Gastrocnemius medialis (tissue), 4 donors: Measurements from ENCODE around the gene PKP4. TPM values are rescaled to one million over a fixed set of nuclear protein-coding genes. Genes with fewer than 3 reads are reported as not detected.

Experiments used
- ATAC-seq, 2 donors: fragments of 150-250 bp; one replicate each; pipeline ENCODE4 v1.9.1; 2016
- DNase-seq, 2 donors: peaks; one replicate each; pipeline ENCODE4 v3.0.0-alpha.2; 2019
- H3K27ac ChIP-seq, 4 donors: fragments of 200-600 bp; sonication (generic); 1 replicate in 1 of 4; 2 replicates in 3 of 4; pipeline ENCODE4 v1.5.1; 2016 to 2018; ENCODE audit warnings: mild to moderate bottlenecking in 2 of 4, moderate library complexity in 1 of 4
- H3K27me3 ChIP-seq, 3 donors: fragments of 200-600 bp; sonication (generic) in 2 of 3; 1 replicate in 1 of 3; 2 replicates in 2 of 3; pipeline versions ENCODE4 v1.5.1 to v1.6.0; 2016 to 2019; ENCODE audit warnings: mild to moderate bottlenecking in 1 of 3, moderate library complexity in 1 of 3
- H3K36me3 ChIP-seq, 2 donors: fragments of 200-600 bp; sonication (generic) in 1 of 2; one replicate each; pipeline ENCODE4 v1.5.1; 2017 to 2018
- H3K4me1 ChIP-seq, 2 donors: fragments of 200-600 bp; sonication (generic) in 1 of 2; one replicate each; pipeline ENCODE4 v1.5.1; 2016 to 2017; ENCODE audit warnings: mild to moderate bottlenecking in 2 of 2
- H3K4me3 ChIP-seq, 4 donors: fragments of 200-600 bp; sonication (generic) in 3 of 4; 1 replicate in 1 of 4; 2 replicates in 3 of 4; pipeline ENCODE4 v1.5.1; 2016 to 2019; ENCODE audit warnings: mild to moderate bottlenecking in 2 of 4
- H3K9me3 ChIP-seq, 3 donors: fragments of 200-600 bp; sonication (generic) in 2 of 3; 1 replicate in 1 of 3; 2 replicates in 2 of 3; pipeline ENCODE4 v1.5.1; 2016 to 2019
- POLR2A ChIP-seq, 2 donors: fragments of 450-650 bp; IDR thresholded peaks; one replicate each; pipeline ENCODE4 v1.6.1; 2017; ENCODE audit warnings: antibody characterized with exemption in 2 of 2, mild to moderate bottlenecking in 2 of 2, moderate library complexity in 2 of 2
- in situ Hi-C, 4 donors: fragments of 200-750 bp; cut with MboI; loops; one replicate each; pipeline versions ENCODE4 v1.15.0 to v1.8.0; 2017; ENCODE audit warnings: low sequenced_read_pairs in 4 of 4
- intact Hi-C: fragments of 100-400 bp; cut with DNase I; formaldehyde crosslinking; loops from one replicate; pipeline ENCODE4 v1.15.1; 2023; ENCODE audit warnings: low total_unique reads
- total RNA-seq, 4 donors: library from RNA; depleted of rRNA; stranded (reverse); fragments of >200 nt; gene quantifications; one replicate each; pipeline versions ENCODE4 v1.1.0 to v1.2.3, GENCODE V29; 2016
- TF ChIP-seq, protein P1 (sequence below), 5 experiments: fragments of 450-650 bp in 3 of 5; fragments of 200-600 bp in 2 of 5; sonication (generic) in 2 of 5; IDR thresholded peaks in 4 of 5; conservative IDR thresholded peaks in 1 of 5; 1 replicate in 4 of 5; 2 replicates in 1 of 5; pipeline ENCODE4 v1.5.1; 2016 to 2019; ENCODE audit warnings: antibody characterized with exemption in 5 of 5, mild to moderate bottlenecking in 3 of 5, moderate library complexity in 3 of 5

The PKP4 gene
- total RNA-seq, 4 donors from 2014 or later, result 15.3 to 36.0 (median 25.6) TPM

- Histone ChIP-seq H3K27me3 (no peaks in the 10 kb centered on the region), H3K27ac (no peak overlapping the region), H3K9me3 (no peaks in the 10 kb centered on the region), H3K4me3 (no peak overlapping the region), H3K36me3 (peaks cover 0 to 26% of the 10 kb centered on the region in 2 donors), H3K4me1 (no peaks in the 10 kb centered on the region)
- DNase-seq, result no peak
- in situ Hi-C loops, result no loop called here
- ATAC-seq, result no peak
- intact Hi-C loops, result no loop called here
- no peak for TF ChIP-seq POLR2A (IDR thresholded peaks at IDR 0.05)
- TF ChIP-seq, protein P1, sequence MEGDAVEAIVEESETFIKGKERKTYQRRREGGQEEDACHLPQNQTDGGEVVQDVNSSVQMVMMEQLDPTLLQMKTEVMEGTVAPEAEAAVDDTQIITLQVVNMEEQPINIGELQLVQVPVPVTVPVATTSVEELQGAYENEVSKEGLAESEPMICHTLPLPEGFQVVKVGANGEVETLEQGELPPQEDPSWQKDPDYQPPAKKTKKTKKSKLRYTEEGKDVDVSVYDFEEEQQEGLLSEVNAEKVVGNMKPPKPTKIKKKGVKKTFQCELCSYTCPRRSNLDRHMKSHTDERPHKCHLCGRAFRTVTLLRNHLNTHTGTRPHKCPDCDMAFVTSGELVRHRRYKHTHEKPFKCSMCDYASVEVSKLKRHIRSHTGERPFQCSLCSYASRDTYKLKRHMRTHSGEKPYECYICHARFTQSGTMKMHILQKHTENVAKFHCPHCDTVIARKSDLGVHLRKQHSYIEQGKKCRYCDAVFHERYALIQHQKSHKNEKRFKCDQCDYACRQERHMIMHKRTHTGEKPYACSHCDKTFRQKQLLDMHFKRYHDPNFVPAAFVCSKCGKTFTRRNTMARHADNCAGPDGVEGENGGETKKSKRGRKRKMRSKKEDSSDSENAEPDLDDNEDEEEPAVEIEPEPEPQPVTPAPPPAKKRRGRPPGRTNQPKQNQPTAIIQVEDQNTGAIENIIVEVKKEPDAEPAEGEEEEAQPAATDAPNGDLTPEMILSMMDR (IDR thresholded peaks at IDR 0.05 in 4 of 5, conservative IDR thresholded peaks at IDR 0.05 in 1 of 5), result no peak
These were observed 225.1 kb downstream of the PKP4 start for GRCh38 chr2:158681816-158682215.

DNA sequence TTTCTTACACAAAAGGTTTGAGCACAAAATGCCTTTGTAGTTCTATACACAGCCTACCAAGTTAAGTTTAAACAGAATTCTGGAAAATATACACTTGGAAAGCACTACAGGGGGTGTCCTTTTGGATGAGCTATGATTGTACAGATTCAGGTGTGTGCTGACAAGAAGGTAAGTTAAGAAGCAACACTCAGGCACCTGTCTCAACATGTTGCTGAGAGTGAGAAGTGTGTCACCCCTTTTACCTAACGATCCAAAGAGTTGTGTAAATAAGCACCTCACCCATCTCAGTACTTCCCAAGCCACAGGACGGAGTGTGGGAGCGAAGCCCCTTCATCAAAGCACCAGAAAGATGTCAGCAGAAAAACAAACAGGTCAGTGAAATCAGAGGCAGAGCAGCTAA is 228.9 kb downstream of the PKP4 start:
- Histone ChIP-seq H3K4me1 (no peaks in the 10 kb centered on the region), H3K27me3 (no peaks in the 10 kb centered on the region), H3K4me3 (no peak overlapping the region), H3K9me3 (no peaks in the 10 kb centered on the region), H3K36me3 (peaks cover 0 to 3% of the 10 kb centered on the region in 2 donors), H3K27ac (no peak overlapping the region)
- intact Hi-C loops (no loop called here), in situ Hi-C loops (no loop called here)
- TF ChIP-seq POLR2A (IDR thresholded peaks at IDR 0.05), result no peak
- ATAC-seq (no peak), DNase-seq (no peak)

- in situ Hi-C loops, result no loop called here
These were observed 229.5 kb downstream of the PKP4 start for GRCh38 chr2:158686210-158686691.

GRCh38 chr2:158687315-158687714 is 230.6 kb downstream of the PKP4 start:
- H3K9me3 ChIP-seq, result no peaks in the 10 kb centered on the region

More at GRCh38 chr2:158686210-158686691, 229.5 kb downstream of the PKP4 start:
- peak in 1 of 2 donors; percentile 14 for ATAC-seq
- Histone ChIP-seq H3K9me3 (no peaks in the 10 kb centered on the region), H3K4me1 (no peaks in the 10 kb centered on the region), H3K27ac (no peak overlapping the region), H3K4me3 (no peak overlapping the region), H3K27me3 (no peaks in the 10 kb centered on the region), H3K36me3 (no peaks in the 10 kb centered on the region)
- TF ChIP-seq, protein P1 (IDR thresholded peaks at IDR 0.05 in 4 of 5, conservative IDR thresholded peaks at IDR 0.05 in 1 of 5), result no peak
- no peak for TF ChIP-seq POLR2A (IDR thresholded peaks at IDR 0.05)
- no peak for DNase-seq
- intact Hi-C loops, result no loop called here

DNA sequence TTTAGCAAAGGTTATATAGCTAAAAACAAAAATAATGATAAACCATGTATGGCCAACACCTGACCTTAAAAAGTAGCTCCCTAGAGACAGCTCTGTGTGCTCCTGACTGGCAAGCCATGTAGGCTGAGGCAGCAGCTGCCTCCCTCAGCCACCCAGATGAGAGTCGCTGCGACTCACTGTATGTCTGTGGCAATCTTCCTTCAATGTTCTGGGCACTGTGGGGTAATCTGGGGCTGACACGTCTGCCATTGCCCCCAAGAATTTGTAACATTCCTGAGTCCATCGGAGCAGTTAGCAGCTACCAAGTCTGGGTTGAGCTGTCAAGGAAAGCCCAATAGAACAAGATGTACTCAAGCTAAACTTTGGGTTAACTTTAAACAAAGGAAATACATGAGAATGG is 232.0 kb downstream of the PKP4 start:
- Histone ChIP-seq H3K9me3 (no peaks in the 10 kb centered on the region), H3K4me1 (no peaks in the 10 kb centered on the region), H3K4me3 (no peak overlapping the region), H3K27me3 (no peaks in the 10 kb centered on the region), H3K27ac (no peak overlapping the region), H3K36me3 (no peaks in the 10 kb centered on the region)
- DNase-seq, result no peak
- intact Hi-C loops (no loop called here), in situ Hi-C loops (no loop called here)
- no peak for ATAC-seq
- no peak for TF ChIP-seq POLR2A (IDR thresholded peaks at IDR 0.05)
- TF ChIP-seq, protein P1 (IDR thresholded peaks at IDR 0.05 in 4 of 5, conservative IDR thresholded peaks at IDR 0.05 in 1 of 5), result no peak

More at GRCh38 chr2:158687315-158687714, 230.6 kb downstream of the PKP4 start:
- DNase-seq (no peak), ATAC-seq (no peak)
- Histone ChIP-seq H3K4me1 (no peaks in the 10 kb centered on the region), H3K4me3 (no peak overlapping the region), H3K36me3 (no peaks in the 10 kb centered on the region), H3K27me3 (no peaks in the 10 kb centered on the region), H3K27ac (no peak overlapping the region)
- intact Hi-C loops (no loop called here), in situ Hi-C loops (no loop called here)
- TF ChIP-seq POLR2A (IDR thresholded peaks at IDR 0.05), result no peak
- TF ChIP-seq, protein P1 (IDR thresholded peaks at IDR 0.05 in 4 of 5, conservative IDR thresholded peaks at IDR 0.05 in 1 of 5), result no peak
